Mammary epithelial cell (primary cell): ENCODE measurements around the gene ABHD10.

Experiments
- EZH2 ChIP-seq: IDR thresholded peaks from 2 replicates; pipeline ENCODE4 v1.6.1; 2012; ENCODE audit warnings: low read length, inconsistent platforms, borderline replicate concordance
- TF ChIP-seq, protein P1 (sequence below), 2 donors: IDR thresholded peaks in 1 of 2; conservative IDR thresholded peaks in 1 of 2; 2 replicates each; pipeline ENCODE4 v1.5.1; 2011 to 2012; ENCODE audit warnings: inconsistent platforms in 2 of 2, low read length in 2 of 2, mild to moderate bottlenecking in 2 of 2, control low read depth in 1 of 2, low read depth in 1 of 2; ENCODE audit not compliant: insufficient read depth in 1 of 2; ENCODE audit errors: extremely low read depth in 1 of 2

DNA sequence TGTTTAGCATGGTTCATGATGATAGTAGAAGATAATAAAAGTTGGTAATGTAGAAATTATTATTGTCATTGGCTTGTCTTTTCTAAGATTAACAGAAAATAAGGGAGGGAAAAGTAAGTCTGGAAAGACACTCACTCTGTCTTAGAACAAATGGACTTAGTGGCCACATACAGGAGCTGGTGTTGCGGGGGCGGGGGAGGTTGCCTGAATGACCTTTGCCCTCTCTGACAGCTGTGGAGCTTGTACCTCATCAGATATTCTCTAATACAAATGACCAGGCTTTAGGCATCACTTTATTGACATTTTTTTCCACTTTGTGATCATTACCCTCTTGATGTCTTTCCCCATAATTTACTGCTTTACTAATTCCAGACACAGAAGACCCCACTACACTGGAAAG lies 25.8 kb downstream of the ABHD10 start:
- TF ChIP-seq, protein P1, sequence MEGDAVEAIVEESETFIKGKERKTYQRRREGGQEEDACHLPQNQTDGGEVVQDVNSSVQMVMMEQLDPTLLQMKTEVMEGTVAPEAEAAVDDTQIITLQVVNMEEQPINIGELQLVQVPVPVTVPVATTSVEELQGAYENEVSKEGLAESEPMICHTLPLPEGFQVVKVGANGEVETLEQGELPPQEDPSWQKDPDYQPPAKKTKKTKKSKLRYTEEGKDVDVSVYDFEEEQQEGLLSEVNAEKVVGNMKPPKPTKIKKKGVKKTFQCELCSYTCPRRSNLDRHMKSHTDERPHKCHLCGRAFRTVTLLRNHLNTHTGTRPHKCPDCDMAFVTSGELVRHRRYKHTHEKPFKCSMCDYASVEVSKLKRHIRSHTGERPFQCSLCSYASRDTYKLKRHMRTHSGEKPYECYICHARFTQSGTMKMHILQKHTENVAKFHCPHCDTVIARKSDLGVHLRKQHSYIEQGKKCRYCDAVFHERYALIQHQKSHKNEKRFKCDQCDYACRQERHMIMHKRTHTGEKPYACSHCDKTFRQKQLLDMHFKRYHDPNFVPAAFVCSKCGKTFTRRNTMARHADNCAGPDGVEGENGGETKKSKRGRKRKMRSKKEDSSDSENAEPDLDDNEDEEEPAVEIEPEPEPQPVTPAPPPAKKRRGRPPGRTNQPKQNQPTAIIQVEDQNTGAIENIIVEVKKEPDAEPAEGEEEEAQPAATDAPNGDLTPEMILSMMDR (conservative IDR thresholded peaks at IDR 0.05 in 1 of 2, IDR thresholded peaks at IDR 0.05 in 1 of 2; ENCODE audit: extremely low read depth in 1 of 2, insufficient read depth in 1 of 2, low read depth in 1 of 2, low read length in 2 of 2), result no peak
- TF ChIP-seq EZH2, result no peak
